Measurements from ENCODE around the gene HCRTR1. TPM values are rescaled to one million over a fixed set of nuclear protein-coding genes. Genes with fewer than 3 reads are reported as not detected.

Gene HCRTR1
- total RNA-seq, 6 experiments from 2014 or later = not detected

- no peak overlapping the region for H3K4me3 ChIP-seq
- no peak for ATAC-seq
Observed at GRCh38 chr1:31669433-31669785, 51.9 kb downstream of the HCRTR1 start.

GRCh38 chr1:31669786-31670592, 52.5 kb downstream of the HCRTR1 start:
- peak; percentile 68 to 85 (median 74) for ATAC-seq
- DNase-seq = peak; percentile 76 to 88 (median 87)
- TF ChIP-seq CTCF (IDR thresholded peaks at IDR 0.05) = no peak
- TF ChIP-seq POLR2A (IDR thresholded peaks at IDR 0.05) = no peak
- H3K4me1 ChIP-seq = no peaks in the 10 kb centered on the region
- H3K27ac ChIP-seq = no peak overlapping the region
- no peaks in the 10 kb centered on the region for H3K36me3 ChIP-seq
- H3K27me3 ChIP-seq = no peaks in the 10 kb centered on the region
- no peaks in the 10 kb centered on the region for H3K9me3 ChIP-seq
- intact Hi-C loops (cut with DNase I) = loop anchor here in 1 of 2 donors (10.0 kb wide), 1 partner anchor 45 kb away; no protein-coding TSS in a partner anchor
- 9% methylated on average over 29 of the region's 30 CpGs for WGBS (ENCODE audit: insufficient coverage, low coverage, low lambda C conversion rate, missing lambda C conversion rate)
- H3K4me3 ChIP-seq = peak overlapping the region in 2 of 3 donors; percentile 0 to 3

More at GRCh38 chr1:31669433-31669785, 51.9 kb downstream of the HCRTR1 start:
- intact Hi-C loops (cut with DNase I) = loop anchor here in 1 of 2 donors (10.0 kb wide), 1 partner anchor 45 kb away; no protein-coding TSS in a partner anchor
- no peak overlapping the region for H3K27ac ChIP-seq
- TF ChIP-seq CTCF (IDR thresholded peaks at IDR 0.05) (no peak), POLR2A (IDR thresholded peaks at IDR 0.05) (no peak)
- no peaks in the 10 kb centered on the region for H3K4me1 ChIP-seq
- no peak for DNase-seq
- 41% methylated on average over 5 of the region's 7 CpGs for WGBS (ENCODE audit: insufficient coverage, low coverage, low lambda C conversion rate, missing lambda C conversion rate)
- no peaks in the 10 kb centered on the region for H3K9me3 ChIP-seq
- H3K36me3 ChIP-seq = no peaks in the 10 kb centered on the region
- H3K27me3 ChIP-seq = no peaks in the 10 kb centered on the region

DNA sequence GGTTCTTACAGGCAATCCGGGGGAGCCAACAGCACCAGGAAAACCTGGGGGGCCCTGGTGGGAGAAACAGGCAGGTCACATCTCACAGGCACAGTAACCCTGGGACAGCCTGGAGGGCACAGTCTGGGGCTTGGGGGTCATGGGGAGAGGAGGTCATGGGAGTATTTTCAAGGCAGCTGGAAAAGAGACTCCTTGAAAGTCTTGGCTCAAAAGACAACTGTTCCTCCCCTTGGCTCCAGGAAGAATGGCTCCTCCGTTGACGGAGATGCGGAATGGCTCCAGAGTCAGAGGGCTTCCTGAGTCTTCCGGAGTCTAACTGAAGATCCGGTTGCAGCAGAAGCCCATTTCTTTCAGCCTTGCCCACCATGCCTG, 53.1 kb downstream of the HCRTR1 start:
- no peak overlapping the region for H3K27ac ChIP-seq

GRCh38 chr1:31671147-31671546, 53.7 kb downstream of the HCRTR1 start:
- intact Hi-C loops (cut with DNase I) = no loop called here
- WGBS (ENCODE audit: insufficient coverage, low coverage, low lambda C conversion rate, missing lambda C conversion rate) = 40% methylated on average over 1 of the region's 11 CpGs
- H3K4me1 ChIP-seq = no peaks in the 10 kb centered on the region

More for the DNA sequence above, 53.1 kb downstream of the HCRTR1 start:
- ATAC-seq (no peak), DNase-seq (no peak)
- Histone ChIP-seq H3K27me3 (no peaks in the 10 kb centered on the region), H3K9me3 (no peaks in the 10 kb centered on the region), H3K4me1 (no peaks in the 10 kb centered on the region), H3K36me3 (no peaks in the 10 kb centered on the region), H3K4me3 (peak overlapping the region in 1 of 3 donors; percentile 0)
- intact Hi-C loops (cut with DNase I) = no loop called here
- WGBS (ENCODE audit: insufficient coverage, low coverage, low lambda C conversion rate, missing lambda C conversion rate) = 37% methylated on average over 4 of the region's 6 CpGs
- TF ChIP-seq CTCF (IDR thresholded peaks at IDR 0.05) (no peak), POLR2A (IDR thresholded peaks at IDR 0.05) (no peak)

More at GRCh38 chr1:31671147-31671546, 53.7 kb downstream of the HCRTR1 start:
- ATAC-seq (no peak), DNase-seq (no peak)
- no peaks in the 10 kb centered on the region for H3K9me3 ChIP-seq
- H3K36me3 ChIP-seq = no peaks in the 10 kb centered on the region
- no peak overlapping the region for H3K27ac ChIP-seq
- no peak for TF ChIP-seq POLR2A (IDR thresholded peaks at IDR 0.05)
- TF ChIP-seq CTCF (IDR thresholded peaks at IDR 0.05) = no peak
- H3K4me3 ChIP-seq = no peak overlapping the region
- H3K27me3 ChIP-seq = no peaks in the 10 kb centered on the region

Data from right lobe of liver (tissue), 6 donors.